Epithelial cell of proximal tubule (primary cell): ENCODE results near the gene ABI3BP. TPM values are rescaled to one million over a fixed set of nuclear protein-coding genes. Genes with fewer than 3 reads are reported as not detected.

ENCODE experiments used
- DNase-seq: peaks from one replicate; pipeline ENCODE4 v3.0.0-alpha.2; 2011; ENCODE audit warnings: low read depth
- H3K4me3 ChIP-seq: 2 replicates; pipeline ENCODE4 v1.5.1; 2011; ENCODE audit warnings: low read depth, mild to moderate bottlenecking, low read length
- CTCF ChIP-seq: conservative IDR thresholded peaks from 2 replicates; pipeline ENCODE4 v1.5.1; 2012; ENCODE audit warnings: low read depth, mild to moderate bottlenecking, low read length
- total RNA-seq: library from RNA; depleted of rRNA; stranded (reverse); fragments of >200 nt; gene quantifications from 2 replicates; pipeline ENCODE4 v1.2.3, GENCODE V29; 2015

ABI3BP gene
- total RNA-seq, 1 donor from 2014 or later = 3.6 TPM

GRCh38 chr3:100912976-100913545 is 80.2 kb downstream of the ABI3BP start:
- no peak for TF ChIP-seq CTCF
- DNase-seq = no peak
- H3K4me3 ChIP-seq = no peak overlapping the region

GRCh38 chr3:100912571-100912970 is 80.7 kb downstream of the ABI3BP start:
- no peak for TF ChIP-seq CTCF
- H3K4me3 ChIP-seq = no peak overlapping the region
- no peak for DNase-seq

GRCh38 chr3:100911956-100912355 is 81.3 kb downstream of the ABI3BP start:
- no peak for DNase-seq
- no peak for TF ChIP-seq CTCF
- H3K4me3 ChIP-seq = no peak overlapping the region

GRCh38 chr3:100910986-100911385 is 82.2 kb downstream of the ABI3BP start:
- DNase-seq = no peak
- TF ChIP-seq CTCF = no peak
- H3K4me3 ChIP-seq = no peak overlapping the region

GRCh38 chr3:100902572-100902971 is 90.6 kb downstream of the ABI3BP start:
- TF ChIP-seq CTCF = no peak
- H3K4me3 ChIP-seq = no peak overlapping the region
- no peak for DNase-seq

GRCh38 chr3:100900671-100901335 is 92.4 kb downstream of the ABI3BP start:
- no peak for DNase-seq
- TF ChIP-seq CTCF = no peak
- H3K4me3 ChIP-seq = no peak overlapping the region
